ENCODE results near the gene MPC2.
"Not testable (repeated sequence)": the region's sequence is repeated elsewhere in the genome, so short reads cannot be mapped to it uniquely, and the experiment has no call there.

The MPC2 gene

GRCh38 chr1:167909691-167910180 lies 27.1 kb downstream of the MPC2 start:
- H3K36me3 ChIP-seq (ENCODE audit: control insufficient read depth, insufficient read depth, low read length), result no peaks in the 10 kb centered on the region
- no peak overlapping the region for H3K27ac ChIP-seq (ENCODE audit: low read length)
- DNase-seq (ENCODE audit: low read depth, low spot score), result no peak
- H3K4me3 ChIP-seq (ENCODE audit: low read length), result no peak overlapping the region
- no peaks in the 10 kb centered on the region for H3K9me3 ChIP-seq (ENCODE audit: control insufficient read depth, insufficient read depth, low read length)
- no CpG with 5 or more reads among the region's 6 CpGs for WGBS (ENCODE audit: insufficient coverage, insufficient read length)
- H3K4me1 ChIP-seq (ENCODE audit: control insufficient read depth, insufficient read depth, low read length), result no peaks in the 10 kb centered on the region
- H3K27me3 ChIP-seq (ENCODE audit: control insufficient read depth, insufficient read depth, low read length), result no peaks in the 10 kb centered on the region

DNA sequence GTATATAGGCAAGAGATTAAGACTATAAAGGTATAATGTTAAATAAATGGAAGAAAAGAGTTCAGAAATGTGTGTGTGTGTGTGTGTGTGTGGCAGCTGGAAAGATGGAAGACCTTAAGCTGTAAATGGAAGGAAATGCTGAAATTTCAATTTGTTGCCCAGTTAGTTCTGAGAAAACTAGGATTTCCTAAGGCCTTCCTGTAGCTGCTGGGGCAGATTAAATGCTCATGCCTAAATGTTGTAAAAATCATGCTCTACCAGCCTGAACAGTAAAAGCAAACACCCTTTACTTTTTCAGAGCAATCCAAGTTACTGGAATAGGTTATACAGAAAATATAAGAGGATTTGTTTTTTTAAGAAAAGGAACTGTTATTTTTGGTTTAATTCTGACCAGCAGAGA lies 31.2 kb downstream of the MPC2 start:
- no peaks in the 10 kb centered on the region for H3K36me3 ChIP-seq (ENCODE audit: control insufficient read depth, insufficient read depth, low read length)
- H3K27me3 ChIP-seq (ENCODE audit: control insufficient read depth, insufficient read depth, low read length), result no peaks in the 10 kb centered on the region
- 0 out of 2 replicates have a peak, but pooled peaks cover 1% of the 10 kb centered on the region for H3K4me1 ChIP-seq (ENCODE audit: control insufficient read depth, insufficient read depth, low read length)
- no peak overlapping the region for H3K27ac ChIP-seq (ENCODE audit: low read length)
- no peak overlapping the region for H3K4me3 ChIP-seq (ENCODE audit: low read length)
- H3K9me3 ChIP-seq (ENCODE audit: control insufficient read depth, insufficient read depth, low read length), result no peaks in the 10 kb centered on the region
- no peak for DNase-seq (ENCODE audit: low read depth, low spot score)

GRCh38 chr1:167905182-167905581 lies 31.7 kb downstream of the MPC2 start:
- Histone ChIP-seq H3K4me1 (ENCODE audit: control insufficient read depth, insufficient read depth, low read length) (0 out of 2 replicates have a peak, but pooled peaks cover 1% of the 10 kb centered on the region), H3K27ac (ENCODE audit: low read length) (no peak overlapping the region), H3K9me3 (ENCODE audit: control insufficient read depth, insufficient read depth, low read length) (no peaks in the 10 kb centered on the region), H3K36me3 (ENCODE audit: control insufficient read depth, insufficient read depth, low read length) (no peaks in the 10 kb centered on the region), H3K27me3 (ENCODE audit: control insufficient read depth, insufficient read depth, low read length) (no peaks in the 10 kb centered on the region), H3K4me3 (ENCODE audit: low read length) (no peak overlapping the region)
- no CpG with 5 or more reads among the region's 3 CpGs for WGBS (ENCODE audit: insufficient coverage, insufficient read length)
- DNase-seq (ENCODE audit: low read depth, low spot score), result no peak

GRCh38 chr1:167904652-167905130 lies 32.2 kb downstream of the MPC2 start:
- H3K27me3 ChIP-seq (ENCODE audit: control insufficient read depth, insufficient read depth, low read length), result no peaks in the 10 kb centered on the region
- H3K27ac ChIP-seq (ENCODE audit: low read length), result no peak overlapping the region
- WGBS (ENCODE audit: insufficient coverage, insufficient read length), result no CpG with 5 or more reads among the region's 4 CpGs
- H3K36me3 ChIP-seq (ENCODE audit: control insufficient read depth, insufficient read depth, low read length), result no peaks in the 10 kb centered on the region
- DNase-seq (ENCODE audit: low read depth, low spot score), result no peak
- H3K4me1 ChIP-seq (ENCODE audit: control insufficient read depth, insufficient read depth, low read length), result 0 out of 2 replicates have a peak, but pooled peaks cover 1% of the 10 kb centered on the region
- H3K9me3 ChIP-seq (ENCODE audit: control insufficient read depth, insufficient read depth, low read length), result no peaks in the 10 kb centered on the region
- H3K4me3 ChIP-seq (ENCODE audit: low read length), result no peak overlapping the region

- no CpG with 5 or more reads among the region's 4 CpGs for WGBS (ENCODE audit: insufficient coverage, insufficient read length)
Observed at GRCh38 chr1:167900907-167901306, 36.0 kb downstream of the MPC2 start.

GRCh38 chr1:167899253-167899681 lies 37.6 kb downstream of the MPC2 start:
- Histone ChIP-seq H3K4me1 (ENCODE audit: control insufficient read depth, insufficient read depth, low read length) (no peaks in the 10 kb centered on the region), H3K4me3 (ENCODE audit: low read length) (no peak overlapping the region), H3K27ac (ENCODE audit: low read length) (no peak overlapping the region), H3K9me3 (ENCODE audit: control insufficient read depth, insufficient read depth, low read length) (no peaks in the 10 kb centered on the region), H3K36me3 (ENCODE audit: control insufficient read depth, insufficient read depth, low read length) (no peaks in the 10 kb centered on the region), H3K27me3 (ENCODE audit: control insufficient read depth, insufficient read depth, low read length) (no peaks in the 10 kb centered on the region)
- WGBS (ENCODE audit: insufficient coverage, insufficient read length), result no CpG with 5 or more reads among the region's 4 CpGs
- DNase-seq (ENCODE audit: low read depth, low spot score), result no peak

More at GRCh38 chr1:167900907-167901306, 36.0 kb downstream of the MPC2 start:
- no peak for DNase-seq (ENCODE audit: low read depth, low spot score)
- H3K36me3 ChIP-seq (ENCODE audit: control insufficient read depth, insufficient read depth, low read length), result no peaks in the 10 kb centered on the region
- no peak overlapping the region for H3K4me3 ChIP-seq (ENCODE audit: low read length)
- H3K9me3 ChIP-seq (ENCODE audit: control insufficient read depth, insufficient read depth, low read length), result no peaks in the 10 kb centered on the region
- H3K27ac ChIP-seq (ENCODE audit: low read length), result no peak overlapping the region
- no peaks in the 10 kb centered on the region for H3K27me3 ChIP-seq (ENCODE audit: control insufficient read depth, insufficient read depth, low read length)
- 0 out of 2 replicates have a peak, but pooled peaks cover 1% of the 10 kb centered on the region for H3K4me1 ChIP-seq (ENCODE audit: control insufficient read depth, insufficient read depth, low read length)

DNA sequence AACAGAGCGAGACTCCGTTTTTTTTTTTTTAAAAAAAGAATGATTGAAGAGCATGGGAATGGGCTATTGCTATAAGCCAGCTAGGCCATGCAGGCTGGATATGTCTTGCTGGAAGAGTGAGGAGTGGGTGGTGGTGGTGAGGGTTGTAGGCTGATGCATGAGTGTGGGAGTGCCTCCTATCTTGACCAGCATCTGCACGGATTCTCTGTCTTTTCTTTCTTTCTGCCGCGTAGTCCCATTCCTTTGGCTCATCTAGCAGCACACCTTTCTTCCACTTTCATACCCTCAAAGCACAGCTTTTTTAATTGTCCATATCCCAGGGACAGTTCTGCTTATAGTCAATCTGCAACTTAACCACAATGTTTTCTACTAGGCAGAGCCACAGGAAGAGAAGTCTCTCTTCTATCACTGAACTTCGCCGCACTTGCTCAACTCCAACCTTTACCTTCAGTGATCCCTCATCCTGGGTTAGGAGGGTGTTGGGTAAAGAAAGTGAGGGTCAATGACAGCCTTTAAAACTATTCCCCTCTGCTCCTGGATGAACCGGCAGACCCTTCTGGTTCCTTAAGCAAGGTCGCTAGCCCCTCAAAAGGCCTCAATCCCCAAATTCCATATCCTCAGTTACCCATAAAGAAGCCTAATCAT lies 38.2 kb downstream of the MPC2 start:
- Histone ChIP-seq H3K4me1 (ENCODE audit: control insufficient read depth, insufficient read depth, low read length) (no peaks in the 10 kb centered on the region), H3K9me3 (ENCODE audit: control insufficient read depth, insufficient read depth, low read length) (no peaks in the 10 kb centered on the region), H3K4me3 (ENCODE audit: low read length) (no peak overlapping the region), H3K27me3 (ENCODE audit: control insufficient read depth, insufficient read depth, low read length) (no peaks in the 10 kb centered on the region), H3K36me3 (ENCODE audit: control insufficient read depth, insufficient read depth, low read length) (no peaks in the 10 kb centered on the region), H3K27ac (ENCODE audit: low read length) (no peak overlapping the region)
- WGBS (ENCODE audit: insufficient coverage, insufficient read length), result no CpG with 5 or more reads among the region's 9 CpGs
- DNase-seq (ENCODE audit: low read depth, low spot score), result no peak

- no peaks in the 10 kb centered on the region for H3K36me3 ChIP-seq (ENCODE audit: control insufficient read depth, insufficient read depth, low read length)
- H3K27me3 ChIP-seq (ENCODE audit: control insufficient read depth, insufficient read depth, low read length), result no peaks in the 10 kb centered on the region
- no peak for DNase-seq (ENCODE audit: low read depth, low spot score)
- no peak overlapping the region for H3K27ac ChIP-seq (ENCODE audit: low read length)
- H3K4me1 ChIP-seq (ENCODE audit: control insufficient read depth, insufficient read depth, low read length), result no peaks in the 10 kb centered on the region; the same call in 1 of the 2 replicates
- WGBS (ENCODE audit: insufficient coverage, insufficient read length), result no CpG with 5 or more reads among the region's 2 CpGs
- H3K9me3 ChIP-seq (ENCODE audit: control insufficient read depth, insufficient read depth, low read length), result no peaks in the 10 kb centered on the region
- H3K4me3 ChIP-seq (ENCODE audit: low read length), result no peak overlapping the region
Observed at GRCh38 chr1:167893798-167894197, 43.1 kb downstream of the MPC2 start.

- Histone ChIP-seq H3K27me3 (ENCODE audit: control insufficient read depth, insufficient read depth, low read length) (no peaks in the 10 kb centered on the region), H3K9me3 (ENCODE audit: control insufficient read depth, insufficient read depth, low read length) (no peaks in the 10 kb centered on the region), H3K4me1 (ENCODE audit: control insufficient read depth, insufficient read depth, low read length) (no peaks in the 10 kb centered on the region; the same call in 1 of the 2 replicates), H3K27ac (ENCODE audit: low read length) (no peak overlapping the region), H3K4me3 (ENCODE audit: low read length) (no peak overlapping the region), H3K36me3 (ENCODE audit: control insufficient read depth, insufficient read depth, low read length) (no peaks in the 10 kb centered on the region)
- DNase-seq (ENCODE audit: low read depth, low spot score), result no peak
Observed at GRCh38 chr1:167890400-167890799, 46.5 kb downstream of the MPC2 start.

DNA sequence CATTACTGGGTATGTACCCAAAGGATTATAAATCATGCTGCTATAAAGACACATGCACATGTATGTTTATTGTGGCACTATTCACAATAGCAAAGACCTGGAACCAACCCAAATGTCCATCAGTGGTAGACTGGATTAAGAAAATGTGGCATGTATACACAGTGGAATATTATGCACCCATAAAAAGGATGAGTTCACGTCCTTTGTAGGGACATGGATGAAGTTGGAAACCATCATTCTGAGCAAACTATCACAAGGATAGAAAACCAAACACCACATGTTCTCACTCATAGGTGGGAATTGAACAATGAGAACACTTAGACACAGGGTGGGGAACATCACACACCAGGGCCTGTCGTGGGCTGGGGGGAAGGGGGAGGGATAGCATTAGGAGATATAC lies 49.7 kb downstream of the MPC2 start:
- not testable (repeated sequence) for H3K9me3 ChIP-seq (ENCODE audit: control insufficient read depth, insufficient read depth, low read length); H3K4me1 ChIP-seq (ENCODE audit: control insufficient read depth, insufficient read depth, low read length)
- WGBS (ENCODE audit: insufficient coverage, insufficient read length), result no CpG with 5 or more reads among the region's 2 CpGs

DNA sequence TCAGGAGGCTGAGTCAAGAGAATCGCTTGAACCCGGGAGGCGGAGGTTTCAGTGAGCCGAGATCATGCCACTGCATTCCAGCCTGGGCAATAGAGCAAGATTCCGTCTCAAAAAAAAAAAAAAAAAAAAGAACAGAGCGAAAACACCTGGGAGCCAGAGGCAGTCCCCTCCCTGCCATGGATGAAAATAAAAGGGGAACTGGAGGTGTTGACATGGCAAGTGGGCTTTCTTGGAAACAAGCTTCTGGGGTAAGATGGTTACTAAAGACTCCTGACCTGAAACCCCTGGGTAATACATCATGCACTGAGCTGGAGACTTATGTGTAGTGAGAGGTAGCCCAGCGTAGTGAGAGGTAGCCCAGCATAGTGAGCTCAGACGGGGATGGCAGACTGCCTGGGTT lies 54.5 kb downstream of the MPC2 start:
- Histone ChIP-seq H3K9me3 (ENCODE audit: control insufficient read depth, insufficient read depth, low read length) (no peaks in the 10 kb centered on the region), H3K4me1 (ENCODE audit: control insufficient read depth, insufficient read depth, low read length) (no peaks in the 10 kb centered on the region), H3K36me3 (ENCODE audit: control insufficient read depth, insufficient read depth, low read length) (no peaks in the 10 kb centered on the region), H3K27ac (ENCODE audit: low read length) (no peak overlapping the region), H3K4me3 (ENCODE audit: low read length) (no peak overlapping the region), H3K27me3 (ENCODE audit: control insufficient read depth, insufficient read depth, low read length) (no peaks in the 10 kb centered on the region)
- no peak for DNase-seq (ENCODE audit: low read depth, low spot score)
- WGBS (ENCODE audit: insufficient coverage, insufficient read length), result no CpG with 5 or more reads among the region's 8 CpGs

More for the DNA sequence above, 49.7 kb downstream of the MPC2 start:
- not testable (repeated sequence) for DNase-seq (ENCODE audit: low read depth, low spot score); H3K27me3 ChIP-seq (ENCODE audit: control insufficient read depth, insufficient read depth, low read length); H3K36me3 ChIP-seq (ENCODE audit: control insufficient read depth, insufficient read depth, low read length); H3K4me3 ChIP-seq (ENCODE audit: low read length); H3K27ac ChIP-seq (ENCODE audit: low read length)

Measured in iPS DF 6.9 (cell line).